NCI-H1417 treated with DMSO at 0.1 percent for 48 hours (cell line): ENCODE data around the gene AIFM1.
"Not testable (repeated sequence)": the region's sequence is repeated elsewhere in the genome, so short reads cannot be mapped to it uniquely, and the experiment has no call there.

ENCODE experiments used
- DNase-seq: peaks from one replicate; lab custom pipeline; 2025; lab: John Stamatoyannopoulos, UW

AIFM1 gene

GRCh38 chrX:130118441-130119311 lies 47.0 kb downstream of the AIFM1 start:
- DNase-seq, result no peak

DNA sequence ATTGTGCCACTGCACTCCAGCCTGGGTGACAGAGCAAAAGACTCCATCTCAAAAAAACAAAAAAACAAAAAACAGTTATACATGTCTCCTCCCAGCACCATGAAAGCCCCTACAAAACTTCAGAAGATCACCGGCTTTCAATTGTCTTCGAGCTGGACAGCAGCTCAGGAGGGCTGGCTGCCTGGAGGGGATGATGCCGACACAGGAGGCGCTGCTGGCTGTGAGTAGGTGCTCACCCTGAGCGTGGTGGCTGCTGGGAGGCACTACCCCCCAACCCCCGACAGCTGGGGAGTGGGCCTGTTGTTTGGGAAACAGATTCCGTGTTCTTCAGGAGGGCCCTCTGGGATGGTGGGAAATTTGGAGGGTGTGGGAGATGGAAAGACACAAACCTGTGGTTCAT lies 48.5 kb downstream of the AIFM1 start:
- no peak for DNase-seq

- not testable (repeated sequence) for DNase-seq
Measured at GRCh38 chrX:130115119-130115885, 50.3 kb downstream of the AIFM1 start.

DNA sequence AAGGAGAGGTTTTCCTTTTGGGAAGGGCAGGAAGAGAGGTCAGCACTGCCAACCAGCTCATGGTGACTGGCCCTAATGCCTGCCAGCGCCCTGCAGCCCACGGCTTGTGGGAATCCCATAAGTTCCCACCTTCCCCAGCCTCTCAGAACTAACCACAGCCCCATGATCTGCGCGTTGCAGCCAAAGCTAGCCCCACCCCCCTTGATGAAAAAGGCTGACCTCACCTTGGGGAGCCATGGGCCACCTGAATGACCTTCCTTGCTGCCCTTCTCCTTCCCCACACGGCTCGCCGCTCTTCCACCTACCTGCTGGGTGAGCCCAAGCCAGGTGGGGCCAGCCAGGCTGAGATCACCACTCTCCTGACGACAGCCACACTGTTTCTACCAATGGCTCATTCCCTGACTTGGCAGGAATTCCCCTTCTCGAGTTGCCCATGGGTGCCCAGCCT lies 51.5 kb downstream of the AIFM1 start:
- no peak for DNase-seq

- DNase-seq, result no peak
Measured at GRCh38 chrX:130111220-130112154, 54.2 kb downstream of the AIFM1 start.

- DNase-seq, result no peak
Measured at GRCh38 chrX:130110379-130111219, 55.0 kb downstream of the AIFM1 start, which contains the start of gene ELF4. TSS of gene ELF4 (minus strand) at chrX:130110497. CDS start at chrX:130081330, 29,167 bp downstream.

GRCh38 chrX:130109429-130110378 lies 55.9 kb downstream of the AIFM1 start:
- DNase-seq, result no peak

DNA sequence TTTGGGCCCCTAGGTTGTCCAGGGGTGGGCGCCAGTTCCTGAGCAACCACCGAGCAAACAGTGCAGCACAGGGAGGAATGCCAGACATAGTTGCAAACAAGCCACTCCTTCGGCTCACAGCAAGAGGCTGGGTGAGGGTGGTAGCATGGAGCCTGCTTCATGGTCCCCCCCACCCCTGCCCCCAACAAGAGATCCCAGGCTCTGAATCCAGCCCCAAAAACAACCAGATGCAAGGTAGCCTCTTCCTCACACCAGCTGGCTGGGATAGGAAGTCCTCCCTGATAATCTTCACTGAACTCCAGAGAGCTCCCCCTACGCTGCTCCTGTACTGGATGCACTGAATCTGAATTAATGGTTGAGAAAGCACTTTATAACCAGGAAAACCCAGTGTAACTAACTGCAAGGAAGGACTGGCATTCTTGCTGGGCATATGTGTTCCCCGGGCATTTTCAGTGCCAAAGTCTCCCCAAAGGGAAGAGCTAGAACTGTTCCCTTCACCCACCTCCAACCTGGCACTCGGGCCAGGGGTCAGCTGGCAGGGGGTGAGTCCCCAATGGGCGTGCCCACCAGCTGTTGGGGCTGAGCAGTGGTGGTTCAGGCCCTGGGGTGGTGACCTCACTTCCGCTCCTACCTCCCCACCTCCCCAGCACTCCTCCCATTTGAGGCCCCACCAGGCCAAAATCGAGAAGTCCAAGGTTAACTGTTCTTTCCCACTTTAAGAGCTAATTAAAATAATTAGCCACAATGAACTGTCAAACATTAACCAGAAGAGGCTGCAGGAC lies 56.8 kb downstream of the AIFM1 start:
- DNase-seq, result no peak

DNA sequence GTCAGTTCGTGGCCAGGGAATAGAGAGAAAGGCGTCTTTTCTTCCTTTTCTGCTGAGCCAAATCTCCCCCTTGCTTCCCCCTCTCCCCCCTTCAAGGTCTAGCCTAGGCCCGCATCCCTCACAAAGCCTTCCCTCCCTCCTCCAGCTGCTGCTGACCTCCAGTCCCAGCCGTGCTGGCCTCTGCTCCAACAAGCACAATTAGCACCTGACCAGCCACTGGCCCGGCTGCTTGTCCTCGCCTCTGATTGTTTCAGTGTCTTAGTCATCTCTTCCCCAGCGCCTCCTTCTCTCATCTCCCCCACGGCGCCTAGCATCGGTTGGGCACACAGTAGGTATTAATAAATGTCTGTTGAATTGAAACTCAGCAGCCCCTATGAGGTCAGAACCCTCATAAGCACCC lies 59.6 kb downstream of the AIFM1 start:
- DNase-seq, result no peak

GRCh38 chrX:130105244-130105643 lies 60.4 kb downstream of the AIFM1 start:
- DNase-seq, result no peak

DNA sequence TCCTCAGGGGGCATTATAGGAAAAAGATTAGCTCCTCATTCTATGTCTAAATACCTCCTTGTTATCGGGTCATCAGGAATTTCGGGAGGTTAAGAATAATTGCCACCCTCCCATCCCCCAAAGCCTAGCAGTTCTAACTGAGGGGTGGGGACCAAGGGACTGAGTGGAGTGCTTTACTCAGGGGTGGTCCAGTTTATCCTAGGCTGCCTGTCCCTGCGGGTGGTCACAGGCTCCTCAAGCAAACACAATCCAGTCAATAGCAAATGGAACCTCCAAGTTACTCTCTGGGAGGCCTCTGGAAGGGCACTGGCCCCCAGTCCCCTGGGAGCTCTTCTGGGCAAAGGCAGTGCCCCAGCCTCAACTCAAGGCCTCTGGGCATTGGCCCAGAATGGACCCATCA lies 62.0 kb downstream of the AIFM1 start:
- no peak for DNase-seq

DNA sequence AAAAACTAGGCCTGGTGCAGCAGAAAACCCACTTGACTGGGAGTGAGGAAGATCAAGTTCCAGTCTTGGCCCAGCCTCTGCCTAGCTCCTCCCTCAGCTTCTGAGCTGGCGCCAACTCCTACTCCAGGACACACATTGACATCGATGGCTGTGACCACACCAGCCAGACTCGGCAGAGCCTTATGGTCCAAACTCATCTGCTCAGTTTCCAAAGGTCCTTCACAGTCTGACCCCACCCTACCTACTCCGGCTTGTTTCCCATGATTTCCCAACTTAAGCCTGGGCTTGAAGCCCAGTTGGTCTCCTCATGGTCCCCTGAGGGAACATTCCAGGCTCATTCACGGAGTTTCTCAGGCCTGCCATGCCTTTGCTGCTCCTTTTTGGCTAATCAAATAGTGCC lies 65.5 kb downstream of the AIFM1 start:
- no peak for DNase-seq

DNA sequence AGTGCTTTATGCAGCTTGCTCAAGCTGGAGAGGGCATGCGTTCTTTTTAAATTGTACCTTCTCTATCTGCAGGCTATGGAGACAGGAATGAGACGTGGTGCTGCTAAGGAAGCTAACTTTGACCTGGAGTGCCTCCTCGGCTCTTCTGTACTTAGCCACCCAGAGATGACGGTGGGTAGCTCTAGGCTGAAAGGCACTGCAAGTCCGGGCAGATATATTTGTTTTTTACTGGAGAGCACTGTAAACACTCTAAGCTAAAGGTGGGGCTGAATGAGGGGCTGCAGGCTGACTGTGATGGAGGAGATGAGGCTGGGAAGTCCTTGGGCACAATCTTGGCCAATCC lies 67.5 kb downstream of the AIFM1 start:
- no peak for DNase-seq

- no peak for DNase-seq
Measured at GRCh38 chrX:130097507-130098209, 68.0 kb downstream of the AIFM1 start.

DNA sequence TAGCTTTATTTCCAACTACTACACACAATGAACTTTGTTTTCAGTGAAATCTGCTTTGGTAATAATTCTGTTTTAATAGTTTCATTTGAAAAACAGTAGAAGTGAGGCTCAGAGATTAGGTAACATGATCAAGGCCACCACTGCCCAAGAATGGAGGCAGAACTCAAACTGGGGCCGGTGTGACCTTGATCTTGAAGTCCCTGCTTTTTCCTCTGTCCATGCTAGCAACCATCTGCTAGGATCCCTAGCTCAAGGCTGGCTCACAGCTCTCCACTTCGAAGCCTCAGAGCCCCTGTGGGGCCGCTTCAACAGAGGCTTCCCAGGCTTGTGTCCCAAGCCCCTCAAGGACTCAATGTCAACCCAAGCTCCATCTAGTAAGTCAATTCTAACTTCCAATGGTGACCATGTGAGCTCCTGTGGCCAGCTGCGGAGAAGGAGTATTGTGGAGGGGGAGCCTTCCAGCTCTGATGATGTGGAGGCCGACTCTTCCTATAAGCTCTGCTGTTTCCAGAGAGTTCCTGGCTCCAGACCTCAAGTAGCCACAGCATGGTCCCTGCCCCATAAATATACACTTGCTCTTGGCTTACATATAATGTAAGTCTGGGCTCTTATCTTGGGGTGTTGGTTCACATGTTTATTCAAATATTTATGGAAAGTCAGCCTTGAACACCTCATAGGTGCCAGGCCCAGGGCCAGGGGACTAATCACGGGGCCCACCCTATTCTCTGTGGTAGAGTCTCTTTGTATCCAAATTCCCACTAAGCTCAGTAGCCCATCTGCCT lies 70.2 kb downstream of the AIFM1 start:
- no peak for DNase-seq

DNA sequence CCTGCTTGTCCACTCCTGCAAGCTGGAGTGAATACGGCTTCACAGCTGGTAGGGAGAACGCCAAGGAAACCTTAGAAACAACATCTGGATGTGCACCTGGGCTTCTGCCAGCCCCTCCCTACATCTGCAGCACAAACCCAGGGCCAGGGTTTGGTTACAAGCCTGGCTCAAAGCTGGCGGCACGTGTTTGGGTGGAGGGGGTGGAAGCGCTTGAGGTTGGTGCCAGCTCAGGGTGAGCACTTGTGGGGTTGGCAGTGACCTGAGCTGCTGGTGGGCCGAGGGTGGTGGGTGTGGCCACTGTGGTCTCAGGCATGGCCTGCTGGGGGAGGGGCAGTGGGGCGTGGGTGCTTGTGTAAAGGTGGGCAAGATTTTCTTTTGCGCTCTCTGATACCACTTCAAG lies 70.9 kb downstream of the AIFM1 start:
- DNase-seq, result no peak

GRCh38 chrX:130093271-130093670 lies 72.4 kb downstream of the AIFM1 start:
- DNase-seq, result no peak
